ENCODE results near the gene RDH12.

RDH12 gene

GRCh38 chr14:67746927-67747326, 45.2 kb downstream of the RDH12 start:
- DNase-seq (ENCODE audit: low read depth in 2 of 2, low spot score in 1 of 2) = no peak

DNA sequence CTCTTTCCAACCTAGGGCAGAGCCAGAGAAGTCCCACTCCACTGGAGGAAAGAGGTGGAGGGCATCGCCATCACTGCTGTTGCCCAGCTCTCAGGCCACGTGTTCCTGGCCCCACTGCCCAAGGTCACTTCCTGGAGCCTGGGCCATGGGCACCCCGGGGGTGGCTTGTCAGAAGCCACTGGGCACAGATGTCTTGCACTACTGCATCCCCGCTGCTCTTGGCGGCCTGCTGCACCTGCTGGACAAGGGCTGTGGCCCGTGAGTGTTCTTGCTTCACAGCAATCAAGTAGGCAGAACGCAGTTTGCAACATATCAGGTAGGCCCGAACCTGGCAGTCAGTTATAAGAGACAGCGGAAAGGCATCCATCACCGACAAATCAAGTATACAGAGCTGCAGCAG, 46.6 kb downstream of the RDH12 start:
- no peak for DNase-seq (ENCODE audit: low read depth in 2 of 2, low spot score in 1 of 2)

GRCh38 chr14:67749341-67750084, 47.8 kb downstream of the RDH12 start:
- DNase-seq (ENCODE audit: low read depth in 2 of 2, low spot score in 1 of 2) = no peak

DNA sequence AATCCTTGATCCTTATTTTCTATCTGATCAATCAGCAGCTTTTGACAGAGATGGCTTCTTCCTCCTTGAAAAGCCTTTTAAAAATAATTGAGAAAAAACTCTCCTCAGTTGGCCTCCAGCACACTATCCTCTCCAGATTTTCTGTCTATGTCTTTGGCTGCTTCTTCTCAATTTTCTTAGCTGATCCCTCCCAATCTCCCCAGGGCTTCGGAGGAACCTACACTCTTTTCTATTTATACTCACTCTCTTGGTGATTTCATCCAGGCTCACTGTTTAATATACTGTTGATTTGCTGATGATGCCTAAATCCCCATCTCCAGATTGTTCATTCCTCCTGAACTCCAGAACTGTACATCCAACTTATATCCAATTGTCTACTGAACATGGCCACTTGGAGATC, 54.8 kb downstream of the RDH12 start:
- no peak for DNase-seq (ENCODE audit: low read depth in 2 of 2, low spot score in 1 of 2)

DNA sequence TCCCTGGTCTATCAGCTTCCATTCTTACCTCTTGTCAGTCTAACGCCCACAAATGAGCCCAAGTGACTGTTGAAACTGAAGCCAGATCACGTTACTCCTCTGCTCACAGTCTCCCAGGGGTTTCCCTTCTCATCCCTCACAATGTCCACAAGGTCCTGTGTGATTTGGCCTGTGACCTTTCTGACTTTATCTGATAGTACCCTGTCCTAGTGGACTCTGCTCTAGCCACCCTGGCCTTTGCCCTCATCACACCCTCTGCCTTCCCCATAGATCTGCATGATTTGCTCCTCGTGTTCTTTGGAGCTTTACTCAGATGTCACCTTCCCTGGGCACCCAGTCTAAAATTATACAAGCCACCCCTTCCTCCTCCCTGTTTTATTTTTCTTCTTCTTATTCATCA, 55.5 kb downstream of the RDH12 start:
- no peak for DNase-seq (ENCODE audit: low read depth in 2 of 2, low spot score in 1 of 2)

- DNase-seq (ENCODE audit: low read depth in 2 of 2, low spot score in 1 of 2) = no peak
These were observed 58.2 kb downstream of the RDH12 start for GRCh38 chr14:67759916-67760315.

DNA sequence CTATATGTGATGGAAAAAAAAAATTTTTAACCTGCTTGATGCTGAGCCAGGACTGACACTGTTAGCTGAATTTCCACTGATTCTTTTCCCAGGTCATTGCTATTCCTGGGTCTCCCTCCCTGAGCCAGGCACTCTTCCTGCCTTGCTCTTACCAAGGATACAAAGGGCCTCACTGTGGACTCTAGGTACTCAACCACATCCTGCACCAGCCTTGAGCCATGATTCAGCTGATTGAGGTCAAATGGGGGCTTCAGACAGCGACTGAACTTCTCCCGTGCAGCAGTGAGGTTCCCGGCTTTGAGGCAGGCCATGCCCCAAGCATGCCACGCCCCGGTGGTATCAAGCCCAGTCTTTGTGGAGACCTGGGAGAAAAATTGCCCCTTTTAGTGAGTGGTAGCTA, 60.4 kb downstream of the RDH12 start:
- DNase-seq (ENCODE audit: low read depth in 2 of 2, low spot score in 1 of 2) = no peak

- no peak for DNase-seq (ENCODE audit: low read depth in 2 of 2, low spot score in 1 of 2)
These were observed 61.6 kb downstream of the RDH12 start for GRCh38 chr14:67763158-67763822.

- no peak for DNase-seq (ENCODE audit: low read depth in 2 of 2, low spot score in 1 of 2)
These were observed 62.8 kb downstream of the RDH12 start for GRCh38 chr14:67764496-67764895.

DNA sequence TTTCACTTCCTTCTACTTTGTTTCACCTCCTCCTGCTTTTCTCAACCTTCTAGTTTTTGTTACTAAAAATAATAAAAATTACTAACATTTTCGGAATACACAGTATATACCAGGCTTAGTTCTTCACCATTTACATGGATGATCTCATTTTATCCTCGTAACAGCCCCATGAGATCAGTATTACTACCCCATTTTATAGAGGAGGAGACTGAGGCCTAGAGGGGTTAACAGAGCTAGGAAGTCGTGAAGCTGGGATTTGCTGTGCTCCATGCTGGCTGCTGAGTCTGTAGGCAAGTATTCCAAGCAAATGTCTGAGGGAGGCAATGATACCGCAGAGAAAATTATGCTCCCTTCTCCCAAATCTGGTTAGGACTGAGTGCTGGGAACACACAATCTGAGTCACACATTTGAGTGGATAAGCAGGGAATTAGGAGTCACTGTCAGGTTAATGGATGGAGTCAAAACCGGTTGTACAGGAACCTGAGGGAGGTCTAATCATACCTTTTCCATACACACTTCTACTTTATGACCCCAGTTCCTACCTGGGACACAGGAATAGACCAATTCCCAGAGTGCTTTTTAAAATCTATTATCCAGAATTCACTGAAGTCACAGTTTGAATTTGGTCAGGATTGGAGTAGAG, 63.6 kb downstream of the RDH12 start:
- no peak for DNase-seq (ENCODE audit: low read depth in 2 of 2, low spot score in 1 of 2)

DNA sequence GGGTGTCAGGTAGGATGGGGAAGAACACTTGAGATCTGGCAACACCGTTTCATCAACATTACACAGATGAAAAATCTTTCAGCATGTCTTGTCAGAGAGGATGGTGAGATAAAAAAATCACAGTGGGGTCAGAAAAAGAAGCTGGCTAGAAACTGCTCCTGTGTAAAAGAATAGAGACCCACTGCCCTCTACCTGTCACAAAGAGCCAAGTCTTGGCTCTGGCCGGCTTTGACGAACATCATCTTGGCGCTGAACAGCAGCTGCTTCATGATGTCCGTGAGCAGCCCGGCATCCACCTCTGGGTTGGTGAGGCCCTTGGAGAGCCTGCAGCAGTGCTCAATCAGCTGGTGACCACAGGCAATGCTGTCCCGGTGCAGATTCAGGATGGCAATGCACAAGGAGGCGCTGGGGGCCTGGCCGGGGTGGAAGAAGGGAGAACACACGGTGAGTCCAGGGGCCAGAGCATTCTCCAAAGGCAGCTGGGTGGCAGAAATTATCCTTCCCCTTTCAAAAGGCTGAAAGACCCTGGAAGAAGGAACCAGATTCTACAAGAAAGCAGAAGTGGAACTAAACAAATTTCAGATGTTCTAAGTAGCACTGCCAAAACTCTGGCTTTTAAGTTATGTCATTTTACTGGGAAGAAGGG, 64.5 kb downstream of the RDH12 start:
- DNase-seq (ENCODE audit: low read depth in 2 of 2, low spot score in 1 of 2) = no peak

DNA sequence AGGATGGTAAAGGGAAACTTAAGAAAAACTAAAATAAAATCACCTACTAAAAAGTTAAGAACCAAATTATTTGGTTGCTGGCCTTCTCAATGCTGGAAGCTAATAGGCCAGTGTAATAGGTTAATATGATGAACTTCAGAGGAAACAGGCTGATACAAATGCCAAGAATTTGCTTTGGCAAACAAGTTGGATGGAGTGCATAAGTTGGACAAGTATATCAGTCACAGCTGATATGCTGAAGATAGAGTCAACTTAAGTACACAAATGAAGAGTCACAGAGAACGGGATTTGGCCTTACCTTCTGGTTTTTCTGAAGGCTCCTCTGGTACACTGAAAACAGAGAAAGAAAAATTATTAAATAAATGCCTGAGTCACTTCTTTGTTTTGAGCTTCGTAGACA, 66.5 kb downstream of the RDH12 start:
- DNase-seq (ENCODE audit: low read depth in 2 of 2, low spot score in 1 of 2) = no peak

DNA sequence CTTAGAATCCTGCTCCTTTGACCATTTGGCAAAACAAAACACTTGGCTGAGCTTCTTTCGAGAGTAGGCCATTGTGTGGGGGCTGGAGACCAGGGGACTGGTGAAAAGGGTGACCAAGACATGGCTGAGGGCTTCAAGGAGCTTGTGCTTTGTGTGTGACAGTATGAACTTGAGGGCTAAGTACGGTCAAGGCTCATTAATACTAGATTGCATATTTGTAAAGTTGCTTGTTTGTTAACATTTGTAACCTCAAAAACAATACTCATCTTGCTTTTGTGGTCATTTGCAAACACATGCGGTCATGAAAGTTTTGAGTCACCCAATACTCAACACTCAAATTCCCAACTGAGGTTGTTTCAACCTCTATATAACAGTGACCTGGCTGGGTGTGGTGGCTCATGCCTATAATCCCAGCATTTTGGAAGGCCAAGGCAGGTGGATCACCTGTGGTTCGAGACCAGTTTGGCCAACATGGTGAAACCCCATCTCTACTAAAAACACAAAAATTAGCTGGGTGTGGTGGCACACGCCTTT, 72.2 kb downstream of the RDH12 start:
- no peak for DNase-seq (ENCODE audit: low read depth in 2 of 2, low spot score in 1 of 2)

GRCh38 chr14:67776653-67777322, 75.1 kb downstream of the RDH12 start:
- DNase-seq (ENCODE audit: low read depth in 2 of 2, low spot score in 1 of 2) = no peak

DNA sequence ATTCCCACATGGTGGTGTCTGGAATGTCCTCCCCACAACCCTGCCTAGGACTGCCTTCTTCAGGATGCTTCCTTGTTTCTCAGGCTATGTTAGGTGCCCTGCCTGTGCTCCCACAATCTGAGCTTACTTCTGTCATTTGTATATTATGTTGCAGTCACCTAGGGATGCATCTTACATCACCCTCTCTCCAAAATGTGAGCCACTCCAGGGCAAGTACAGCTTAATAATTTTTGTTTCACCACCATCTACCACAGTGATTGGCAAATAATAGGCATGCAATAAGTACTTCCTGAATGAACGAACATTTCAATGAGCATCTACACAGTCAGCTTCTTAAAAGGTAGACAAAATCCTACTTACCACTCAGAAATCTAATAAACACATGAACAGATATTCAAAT, 77.1 kb downstream of the RDH12 start:
- no peak for DNase-seq (ENCODE audit: low read depth in 2 of 2, low spot score in 1 of 2)

DNA sequence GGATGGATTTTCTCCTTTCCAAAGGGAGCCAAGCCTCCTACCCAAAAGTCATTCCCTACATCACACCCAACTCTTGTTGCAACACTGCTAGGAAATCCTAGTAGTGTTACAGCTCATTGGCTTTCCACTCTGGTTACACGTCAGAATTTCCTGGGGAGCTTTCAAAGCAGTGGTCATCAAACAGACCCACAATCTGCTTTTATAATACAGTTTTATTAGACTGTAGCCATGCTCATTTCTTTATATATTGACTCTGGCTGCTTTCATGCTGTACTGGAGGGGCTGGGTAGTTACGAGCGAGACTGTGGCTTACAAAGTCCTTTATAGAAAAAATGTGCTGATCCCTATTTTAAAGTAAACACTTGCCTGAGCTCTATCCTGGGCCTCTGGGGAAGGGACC, 80.4 kb downstream of the RDH12 start:
- no peak for DNase-seq (ENCODE audit: low read depth in 2 of 2, low spot score in 1 of 2)

Measured in stimulated activated CD8-positive, alpha-beta memory T cell treated with anti-CD3 and anti-CD28 coated beads, Interleukin-4, amount 100 ng/mL, for 4 hours (primary cell).